ENCODE results near the gene SP140.

GRCh38 chr2:230282936-230283335 is 57.4 kb downstream of the SP140 start:
- TF ChIP-seq FOXK2 (IDR thresholded peaks at IDR 0.05) (no peak), LEF1 (IDR thresholded peaks at IDR 0.05; ENCODE audit: borderline replicate concordance) (no peak), NFRKB (IDR thresholded peaks at IDR 0.05) (no peak), BHLHE40 (IDR thresholded peaks at IDR 0.05; ENCODE audit: borderline replicate concordance) (no peak), SP1 (IDR thresholded peaks at IDR 0.05) (no peak), FOXA1 (IDR thresholded peaks at IDR 0.05) (no peak), SUZ12 (IDR thresholded peaks at IDR 0.05) (no peak), FOXM1 (IDR thresholded peaks at IDR 0.05; ENCODE audit: borderline replicate concordance) (no peak), ELF4 (IDR thresholded peaks at IDR 0.05) (no peak), L3MBTL2 (conservative IDR thresholded peaks at IDR 0.05) (no peak)
